ENCODE results near the gene TMEM178A. TPM values are rescaled to one million over a fixed set of nuclear protein-coding genes. Genes with fewer than 3 reads are reported as not detected.

Gene TMEM178A
- total RNA-seq, 1 experiment from 2014 or later: 7.5 TPM

DNA sequence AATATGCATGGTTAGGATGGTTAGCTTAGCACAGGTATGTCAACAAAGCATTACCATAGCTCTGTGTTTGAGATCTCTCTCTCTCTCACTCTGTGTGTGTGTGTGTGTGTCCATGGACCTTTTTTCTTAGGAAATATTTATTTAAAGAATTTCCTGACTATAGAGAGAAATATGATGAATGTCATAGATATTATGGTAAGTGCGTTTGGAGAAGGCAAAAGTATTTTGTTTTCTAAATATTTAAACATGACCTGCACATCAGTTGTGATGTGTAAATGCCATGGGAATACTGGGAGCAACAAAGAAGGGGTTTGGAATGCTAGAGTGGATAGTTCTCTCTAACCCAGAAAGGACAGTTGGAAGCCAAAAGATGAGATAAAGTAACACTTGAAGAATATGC lies 3.9 kb upstream of the TMEM178A start:
- Histone ChIP-seq H3K79me2 (ENCODE audit: insufficient read depth, low read length) (no peaks in the 10 kb centered on the region), H3K14ac (ENCODE audit: insufficient read depth, low read length) (no peak overlapping the region), H2BK12ac (ENCODE audit: insufficient read length, low read depth, low read length) (no peak overlapping the region), H4K20me1 (ENCODE audit: control insufficient read depth, insufficient read depth, insufficient read length) (no peaks in the 10 kb centered on the region), H3K27me3 (ENCODE audit: insufficient read depth, low read length) (peaks cover 4% of the 10 kb centered on the region; the same call in 1 of the 2 replicates), H3K18ac (ENCODE audit: insufficient read length, low read depth, low read length) (no peak overlapping the region), H3K9me3 (ENCODE audit: control insufficient read depth, low read depth, low read length) (no peaks in the 10 kb centered on the region), H2BK120ac (ENCODE audit: low read depth, low read length, poor library complexity, severe bottlenecking) (no peak overlapping the region), H3K23ac (ENCODE audit: insufficient read length, low read depth, low read length) (no peak overlapping the region), H2BK20ac (ENCODE audit: low read depth, low read length, poor library complexity, severe bottlenecking) (no peak overlapping the region), H3K4ac (ENCODE audit: low read depth, low read length) (no peak overlapping the region), H3K4me1 (ENCODE audit: insufficient read depth, low read length) (peaks cover 4% of the 10 kb centered on the region; the same call in 1 of the 2 replicates), H3K79me1 (ENCODE audit: insufficient read depth, low read depth, low read length, poor library complexity, severe bottlenecking) (no peaks in the 10 kb centered on the region), H3T11ph (ENCODE audit: low read length) (no peak overlapping the region), H3K27ac (ENCODE audit: insufficient read length, low read depth, low read length) (no peak overlapping the region), H3K23me2 (ENCODE audit: insufficient read length, low read depth, low read length, poor library complexity, severe bottlenecking) (peaks cover 13% of the 10 kb centered on the region), H2AK5ac (ENCODE audit: insufficient read length, low read length) (no peak overlapping the region), H4K5ac (ENCODE audit: insufficient read length, low read depth, low read length) (no peak overlapping the region), H4K91ac (ENCODE audit: insufficient read length, low read depth, low read length) (no peak overlapping the region), H2BK15ac (ENCODE audit: low read depth, low read length) (no peak overlapping the region), H2AFZ (ENCODE audit: low read length) (no peak overlapping the region), H3K9ac (ENCODE audit: extremely low read depth, insufficient read length, low read length) (no peak overlapping the region), H3K56ac (ENCODE audit: insufficient read length, low read depth, low read length) (no peak overlapping the region), H4K8ac (replicated peaks; ENCODE audit: insufficient read length, low read depth, low read length) (no peak overlapping the region), H3K4me2 (ENCODE audit: insufficient read depth, insufficient read length, low read length) (no peak overlapping the region), H2BK5ac (ENCODE audit: insufficient read length, low read length) (no peak overlapping the region)
- peaks cover 25% of the 10 kb centered on the region for H3K27me3 Mint-ChIP-seq (ENCODE audit: low read depth)
- no peaks in the 10 kb centered on the region for H3K9me3 Mint-ChIP-seq
- no peaks in the 10 kb centered on the region; a peak in 1 of 7 replicates for H3K36me3 Mint-ChIP-seq (ENCODE audit: insufficient read depth in 1 of 3, low read depth in 3 of 3)
- WGBS (ENCODE audit: extremely low coverage, insufficient read length, low lambda C conversion rate): no CpG with 5 or more reads among the region's 1 CpG
- H3K27ac Mint-ChIP-seq: no peak overlapping the region
- no peak for DNase-seq
- H3K4me1 Mint-ChIP-seq: peaks cover 19 to 28% of the 10 kb centered on the region in 2 experiments
- TF ChIP-seq, protein P1, sequence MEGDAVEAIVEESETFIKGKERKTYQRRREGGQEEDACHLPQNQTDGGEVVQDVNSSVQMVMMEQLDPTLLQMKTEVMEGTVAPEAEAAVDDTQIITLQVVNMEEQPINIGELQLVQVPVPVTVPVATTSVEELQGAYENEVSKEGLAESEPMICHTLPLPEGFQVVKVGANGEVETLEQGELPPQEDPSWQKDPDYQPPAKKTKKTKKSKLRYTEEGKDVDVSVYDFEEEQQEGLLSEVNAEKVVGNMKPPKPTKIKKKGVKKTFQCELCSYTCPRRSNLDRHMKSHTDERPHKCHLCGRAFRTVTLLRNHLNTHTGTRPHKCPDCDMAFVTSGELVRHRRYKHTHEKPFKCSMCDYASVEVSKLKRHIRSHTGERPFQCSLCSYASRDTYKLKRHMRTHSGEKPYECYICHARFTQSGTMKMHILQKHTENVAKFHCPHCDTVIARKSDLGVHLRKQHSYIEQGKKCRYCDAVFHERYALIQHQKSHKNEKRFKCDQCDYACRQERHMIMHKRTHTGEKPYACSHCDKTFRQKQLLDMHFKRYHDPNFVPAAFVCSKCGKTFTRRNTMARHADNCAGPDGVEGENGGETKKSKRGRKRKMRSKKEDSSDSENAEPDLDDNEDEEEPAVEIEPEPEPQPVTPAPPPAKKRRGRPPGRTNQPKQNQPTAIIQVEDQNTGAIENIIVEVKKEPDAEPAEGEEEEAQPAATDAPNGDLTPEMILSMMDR (conservative IDR thresholded peaks at IDR 0.05): no peak
- no peak overlapping the region for H3K4me3 Mint-ChIP-seq

All from H9 (cell line).